ENCODE results near the gene ZNF777. TPM values are rescaled to one million over a fixed set of nuclear protein-coding genes. Genes with fewer than 3 reads are reported as not detected.
A peak's percentile ranks its signal among the peaks of the same experiment; 100 is the strongest.

The ZNF777 gene
- total and polyA plus RNA-seq, 9 of the 15 experiments (the other 6 are each of a cell fraction or from before 2014, with no cell fraction given), result 0.11 to 32.6 (median 9.0) TPM

DNA sequence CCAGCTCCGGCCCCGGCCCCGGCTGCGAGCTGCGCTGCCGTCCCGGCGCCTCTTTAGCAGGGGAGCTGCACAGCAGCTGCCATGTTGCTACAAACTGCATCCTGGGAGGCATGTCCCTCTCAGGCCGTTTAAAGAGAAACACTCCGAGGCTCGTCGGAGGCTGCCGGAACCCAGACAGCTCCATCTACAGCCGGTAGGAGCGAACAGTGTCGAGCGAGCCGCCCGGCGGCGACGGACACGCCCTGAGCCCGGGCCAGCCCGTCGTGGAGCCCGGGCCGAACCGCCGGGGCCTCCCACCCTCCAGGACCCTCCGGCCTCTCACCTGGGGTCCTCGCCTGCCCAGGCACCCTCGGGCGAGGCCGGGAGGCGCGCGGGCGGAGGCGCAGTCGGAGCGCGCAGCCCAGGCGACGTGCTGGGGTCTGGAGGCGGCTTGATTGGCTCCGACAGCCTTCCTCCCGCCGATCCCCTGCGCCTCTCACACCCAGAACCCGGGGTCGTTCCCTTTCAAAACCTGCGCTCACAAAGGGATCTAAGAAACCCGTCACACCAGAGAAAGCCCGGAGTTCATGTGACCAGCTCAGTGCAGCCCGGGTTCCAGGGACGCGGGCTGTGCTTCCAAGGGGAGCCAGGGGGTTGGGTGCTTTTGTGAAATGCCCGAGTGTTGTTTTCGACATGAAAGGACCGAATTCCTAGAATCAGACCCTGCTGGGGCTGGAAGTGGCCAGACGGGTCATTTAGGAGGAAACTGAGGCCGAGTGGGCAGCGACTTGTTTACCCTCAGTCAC is at the start of gene ZNF777 (continued):
- TF ChIP-seq ZFPM2 (CRISPR knock-in tag; IDR thresholded peaks at IDR 0.05) (no peak), PCBP1 (IDR thresholded peaks at IDR 0.05; ENCODE audit: low read depth, low read length, poor library complexity, severe bottlenecking) (peak; percentile 60), RBM25 (IDR thresholded peaks at IDR 0.05; ENCODE audit: low read depth, low read length, severe bottlenecking) (peak; percentile 12), GABPB1 (CRISPR knock-in tag; IDR thresholded peaks at IDR 0.05) (peak; percentile 62; the same call in 1 of the 2 replicates), ZNF707 (CRISPR knock-in tag; conservative IDR thresholded peaks at IDR 0.05) (no peak), ZNF444 (CRISPR knock-in tag; IDR thresholded peaks at IDR 0.05) (no peak), ZNF778 (CRISPR knock-in tag; IDR thresholded peaks at IDR 0.05) (no peak), NR2F6 (CRISPR knock-in tag; IDR thresholded peaks at IDR 0.05) (no peak), MTA3 (IDR thresholded peaks at IDR 0.05; ENCODE audit: borderline replicate concordance) (peak; percentile 83; the same call in 1 of the 2 replicates), KAT7 (CRISPR knock-in tag; IDR thresholded peaks at IDR 0.05; ENCODE audit: borderline replicate concordance) (peak; percentile 90; the same call in 1 of the 2 replicates)
- TF ChIP-seq, protein P1, sequence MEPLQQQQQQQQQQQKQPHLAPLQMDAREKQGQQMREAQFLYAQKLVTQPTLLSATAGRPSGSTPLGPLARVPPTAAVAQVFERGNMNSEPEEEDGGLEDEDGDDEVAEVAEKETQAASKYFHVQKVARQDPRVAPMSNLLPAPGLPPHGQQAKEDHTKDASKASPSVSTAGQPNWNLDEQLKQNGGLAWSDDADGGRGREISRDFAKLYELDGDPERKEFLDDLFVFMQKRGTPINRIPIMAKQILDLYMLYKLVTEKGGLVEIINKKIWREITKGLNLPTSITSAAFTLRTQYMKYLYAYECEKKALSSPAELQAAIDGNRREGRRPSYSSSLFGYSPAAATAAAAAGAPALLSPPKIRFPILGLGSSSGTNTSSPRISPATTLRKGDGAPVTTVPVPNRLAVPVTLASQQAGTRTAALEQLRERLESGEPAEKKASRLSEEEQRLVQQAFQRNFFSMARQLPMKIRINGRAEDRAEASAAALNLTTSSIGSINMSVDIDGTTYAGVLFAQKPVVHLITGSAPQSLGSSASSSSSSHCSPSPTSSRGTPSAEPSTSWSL (CRISPR knock-in tag; IDR thresholded peaks at IDR 0.05; ENCODE audit: borderline replicate concordance), result peak; percentile 90
- TF ChIP-seq, protein P2, sequence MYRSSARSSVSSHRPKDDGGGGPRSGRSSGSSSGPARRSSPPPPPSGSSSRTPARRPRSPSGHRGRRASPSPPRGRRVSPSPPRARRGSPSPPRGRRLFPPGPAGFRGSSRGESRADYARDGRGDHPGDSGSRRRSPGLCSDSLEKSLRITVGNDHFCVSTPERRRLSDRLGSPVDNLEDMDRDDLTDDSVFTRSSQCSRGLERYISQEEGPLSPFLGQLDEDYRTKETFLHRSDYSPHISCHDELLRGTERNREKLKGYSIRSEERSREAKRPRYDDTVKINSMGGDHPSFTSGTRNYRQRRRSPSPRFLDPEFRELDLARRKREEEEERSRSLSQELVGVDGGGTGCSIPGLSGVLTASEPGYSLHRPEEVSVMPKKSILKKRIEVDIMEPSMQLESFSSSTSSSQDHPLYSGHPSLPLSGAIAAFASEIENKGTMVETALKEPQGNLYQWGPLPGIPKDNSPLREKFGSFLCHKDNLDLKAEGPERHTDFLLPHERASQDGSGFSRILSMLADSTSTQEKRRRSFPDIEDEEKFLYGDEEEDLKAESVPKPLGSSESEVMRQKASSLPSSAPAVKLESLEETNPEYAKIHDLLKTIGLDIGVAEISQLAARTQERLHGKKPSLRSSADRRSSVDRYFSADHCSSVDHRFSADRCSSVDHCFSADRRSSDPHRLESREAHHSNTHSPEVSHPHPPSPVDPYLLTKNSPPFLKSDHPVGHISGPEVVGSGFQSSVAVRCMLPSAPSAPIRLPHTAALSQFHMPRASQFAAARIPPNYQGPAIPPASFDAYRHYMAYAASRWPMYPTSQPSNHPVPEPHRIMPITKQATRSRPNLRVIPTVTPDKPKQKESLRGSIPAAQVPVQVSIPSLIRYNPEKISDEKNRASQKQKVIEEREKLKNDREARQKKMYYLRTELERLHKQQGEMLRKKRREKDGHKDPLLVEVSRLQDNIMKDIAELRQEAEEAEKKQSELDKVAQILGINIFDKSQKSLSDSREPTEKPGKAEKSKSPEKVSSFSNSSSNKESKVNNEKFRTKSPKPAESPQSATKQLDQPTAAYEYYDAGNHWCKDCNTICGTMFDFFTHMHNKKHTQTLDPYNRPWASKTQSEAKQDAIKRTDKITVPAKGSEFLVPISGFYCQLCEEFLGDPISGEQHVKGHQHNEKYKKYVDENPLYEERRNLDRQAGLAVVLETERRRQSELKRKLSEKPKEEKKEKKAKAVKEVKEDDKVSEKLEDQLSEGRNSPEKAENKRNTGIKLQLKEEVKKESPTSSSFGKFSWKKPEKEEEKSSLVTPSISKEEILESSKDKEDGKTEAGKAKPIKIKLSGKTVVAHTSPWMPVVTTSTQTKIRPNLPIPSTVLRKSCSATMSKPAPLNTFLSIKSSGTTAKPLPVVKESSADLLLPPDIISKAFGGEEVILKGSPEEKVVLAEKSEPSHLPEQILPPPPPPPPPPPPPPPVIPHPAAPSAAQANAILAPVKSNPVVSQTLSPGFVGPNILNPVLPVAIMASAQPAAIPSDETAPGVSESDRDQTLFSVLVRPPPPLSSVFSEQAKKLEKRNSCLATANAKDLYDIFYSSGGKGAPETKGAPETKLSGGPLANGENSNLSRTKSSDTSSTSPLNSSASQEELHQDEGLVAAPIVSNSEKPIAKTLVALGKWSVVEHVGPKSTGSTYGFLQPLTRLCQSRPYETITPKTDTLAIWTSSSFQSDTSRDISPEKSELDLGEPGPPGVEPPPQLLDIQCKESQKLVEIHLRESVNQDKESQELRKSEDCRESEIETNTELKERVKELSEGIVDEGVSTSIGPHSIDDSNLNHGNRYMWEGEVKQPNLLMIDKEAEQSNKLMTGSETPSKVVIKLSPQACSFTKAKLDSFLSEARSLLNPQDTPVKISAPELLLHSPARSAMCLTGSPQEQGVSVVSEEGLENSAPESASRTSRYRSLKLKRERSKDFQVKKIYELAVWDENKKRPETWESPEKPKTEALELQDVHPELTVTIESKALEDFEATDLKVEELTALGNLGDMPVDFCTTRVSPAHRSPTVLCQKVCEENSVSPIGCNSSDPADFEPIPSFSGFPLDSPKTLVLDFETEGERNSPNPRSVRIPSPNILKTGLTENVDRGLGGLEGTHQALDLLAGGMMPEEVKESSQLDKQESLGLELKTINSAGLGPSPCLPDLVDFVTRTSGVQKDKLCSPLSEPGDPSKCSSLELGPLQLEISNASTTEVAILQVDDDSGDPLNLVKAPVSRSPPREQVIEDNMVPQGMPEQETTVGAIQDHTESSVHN (IDR thresholded peaks at IDR 0.05; ENCODE audit: borderline replicate concordance in 1 of 2, low read depth in 1 of 2), result no peak
- TF ChIP-seq, protein P3, sequence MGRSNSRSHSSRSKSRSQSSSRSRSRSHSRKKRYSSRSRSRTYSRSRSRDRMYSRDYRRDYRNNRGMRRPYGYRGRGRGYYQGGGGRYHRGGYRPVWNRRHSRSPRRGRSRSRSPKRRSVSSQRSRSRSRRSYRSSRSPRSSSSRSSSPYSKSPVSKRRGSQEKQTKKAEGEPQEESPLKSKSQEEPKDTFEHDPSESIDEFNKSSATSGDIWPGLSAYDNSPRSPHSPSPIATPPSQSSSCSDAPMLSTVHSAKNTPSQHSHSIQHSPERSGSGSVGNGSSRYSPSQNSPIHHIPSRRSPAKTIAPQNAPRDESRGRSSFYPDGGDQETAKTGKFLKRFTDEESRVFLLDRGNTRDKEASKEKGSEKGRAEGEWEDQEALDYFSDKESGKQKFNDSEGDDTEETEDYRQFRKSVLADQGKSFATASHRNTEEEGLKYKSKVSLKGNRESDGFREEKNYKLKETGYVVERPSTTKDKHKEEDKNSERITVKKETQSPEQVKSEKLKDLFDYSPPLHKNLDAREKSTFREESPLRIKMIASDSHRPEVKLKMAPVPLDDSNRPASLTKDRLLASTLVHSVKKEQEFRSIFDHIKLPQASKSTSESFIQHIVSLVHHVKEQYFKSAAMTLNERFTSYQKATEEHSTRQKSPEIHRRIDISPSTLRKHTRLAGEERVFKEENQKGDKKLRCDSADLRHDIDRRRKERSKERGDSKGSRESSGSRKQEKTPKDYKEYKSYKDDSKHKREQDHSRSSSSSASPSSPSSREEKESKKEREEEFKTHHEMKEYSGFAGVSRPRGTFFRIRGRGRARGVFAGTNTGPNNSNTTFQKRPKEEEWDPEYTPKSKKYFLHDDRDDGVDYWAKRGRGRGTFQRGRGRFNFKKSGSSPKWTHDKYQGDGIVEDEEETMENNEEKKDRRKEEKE (IDR thresholded peaks at IDR 0.05; ENCODE audit: borderline replicate concordance in 1 of 2, control insufficient read depth in 1 of 2, low read depth in 2 of 2, low read length in 1 of 2), result peak in 1 of 2 experiments; percentile 57; a peak in 1 of 4 replicates

All from K562 (cell line).